Astrocyte (in vitro differentiated cells and primary cell): Measurements from ENCODE around the gene EMP3.

Source experiments
- CTCF ChIP-seq: IDR thresholded peaks from 2 replicates; pipeline ENCODE4 v1.5.1; 2011; ENCODE audit warnings: low read depth, mild to moderate bottlenecking, inconsistent platforms, low read length, moderate library complexity; ENCODE audit not compliant: insufficient read depth
- EZH2 ChIP-seq: IDR thresholded peaks from 2 replicates; pipeline ENCODE4 v1.6.1; 2012; ENCODE audit warnings: mild to moderate bottlenecking, low read length, inconsistent platforms; ENCODE audit not compliant: insufficient read depth

DNA sequence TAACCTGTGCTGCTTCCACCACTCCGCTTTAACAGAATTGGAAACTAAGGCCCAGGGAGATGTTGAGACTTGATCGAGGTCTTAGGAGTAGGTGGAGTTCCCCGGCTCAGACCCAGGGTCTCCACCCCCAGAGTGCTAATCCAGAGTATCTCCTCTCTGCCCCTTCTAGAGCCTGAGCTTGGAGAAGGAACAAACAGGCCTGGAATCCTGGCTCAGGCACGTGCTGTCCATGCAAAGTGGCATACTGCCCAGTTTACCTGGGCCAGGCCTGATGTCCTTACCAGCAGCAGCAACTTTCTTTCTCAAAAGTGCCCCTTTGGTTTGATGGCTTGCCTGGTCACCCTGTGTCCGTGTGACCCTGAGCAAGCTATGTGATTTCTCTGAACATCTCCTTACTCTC, 42.5 kb downstream of the EMP3 start:
- TF ChIP-seq CTCF (no peak), EZH2 (no peak)
